ENCODE measurements around the gene MIGA1. TPM values are rescaled to one million over a fixed set of nuclear protein-coding genes. Genes with fewer than 3 reads are reported as not detected.
"Not testable (repeated sequence)": the region's sequence is repeated elsewhere in the genome, so short reads cannot be mapped to it uniquely, and the experiment has no call there.

MIGA1 gene
- total and polyA plus RNA-seq, 2 of the 4 experiments (the other 2 are of a cell fraction), result 5.7 to 16.3 TPM

GRCh38 chr1:77826851-77827250, 47.4 kb downstream of the MIGA1 start:
- H3K9me3 ChIP-seq (ENCODE audit: control insufficient read depth, insufficient read depth, low read length); H2BK120ac ChIP-seq (ENCODE audit: low read depth, low read length); H3K27ac ChIP-seq (ENCODE audit: insufficient read depth, low read length); dilution Hi-C loops (cut with HindIII; ENCODE audit: low sequenced_read_pairs, unreplicated experiment); CTCF ChIA-PET; in situ Hi-C loops (cut with MboI; ENCODE audit: low sequenced_read_pairs); H4K91ac ChIP-seq (ENCODE audit: insufficient read depth, low read depth, low read length); H4K20me1 ChIP-seq (ENCODE audit: insufficient read depth, low read length); BruUV-seq (replicated peaks); H2BK20ac ChIP-seq (ENCODE audit: low read depth, low read length); H3K14ac ChIP-seq (replicated peaks; ENCODE audit: low read depth, low read length); H2BK5ac ChIP-seq (ENCODE audit: low read depth, low read length, poor library complexity, severe bottlenecking); H3K9ac ChIP-seq (ENCODE audit: low read depth, low read length); H3K4me3 ChIP-seq (ENCODE audit: insufficient read depth, low read depth, low read length); ATAC-seq (ENCODE audit: low read depth); DNase-seq; H3K4me1 ChIP-seq (ENCODE audit: control insufficient read depth, insufficient read depth, low read length); H4K5ac ChIP-seq (ENCODE audit: low read depth, low read length); H3K56ac ChIP-seq (ENCODE audit: extremely low read depth, insufficient read depth, low read length); H3K18ac ChIP-seq (ENCODE audit: low read depth, low read length); H3K36me3 ChIP-seq (ENCODE audit: control insufficient read depth, insufficient read depth, low read length); H3K4me2 ChIP-seq (ENCODE audit: low read depth, low read length); H2BK15ac ChIP-seq (ENCODE audit: low read depth, low read length); H4K8ac ChIP-seq (ENCODE audit: low read depth in 2 of 2, low read length in 2 of 2); H3K27me3 ChIP-seq (ENCODE audit: control insufficient read depth, insufficient read depth, low read length); H2AFZ ChIP-seq (replicated peaks; ENCODE audit: low read length, poor library complexity); H3K9me1 ChIP-seq (ENCODE audit: insufficient read depth, low read length); H3K23ac ChIP-seq (ENCODE audit: low read depth, low read length); H2AK9ac ChIP-seq (replicated peaks; ENCODE audit: low read depth, low read length, poor library complexity); H2AK5ac ChIP-seq (ENCODE audit: low read depth, low read length): not testable (repeated sequence)
- Histone ChIP-seq H3K79me1 (ENCODE audit: low read depth in 1 of 2, low read length in 2 of 2) (peaks cover 6 to 48% of the 10 kb centered on the region in 2 experiments), H3K4ac (ENCODE audit: low read depth, low read length) (peak overlapping the region; percentile 32; the same call in 1 of the 2 replicates)
- POLR2A ChIA-PET (ENCODE audit: unreplicated experiment), result interaction anchor here (0.9 kb wide), 1 partner anchor 61 kb away, joined by 5 read pairs; no protein-coding TSS in a partner anchor
- intact Hi-C loops (cut with micrococcal nuclease), result loop anchor here (10.0 kb wide), 1 partner anchor 288 kb away; no protein-coding TSS in a partner anchor
- no CpG with 5 or more reads among the region's 8 CpGs for WGBS, 2 experiments (ENCODE audit: extremely low coverage in 2 of 2, insufficient read length in 1 of 2)

Measured in IMR-90 (cell line).